ENCODE measurements around the gene SLC31A1. TPM values are rescaled to one million over a fixed set of nuclear protein-coding genes. Genes with fewer than 3 reads are reported as not detected.

Gene SLC31A1
- total RNA-seq, 1 experiment from 2014 or later: 34.4 TPM

DNA sequence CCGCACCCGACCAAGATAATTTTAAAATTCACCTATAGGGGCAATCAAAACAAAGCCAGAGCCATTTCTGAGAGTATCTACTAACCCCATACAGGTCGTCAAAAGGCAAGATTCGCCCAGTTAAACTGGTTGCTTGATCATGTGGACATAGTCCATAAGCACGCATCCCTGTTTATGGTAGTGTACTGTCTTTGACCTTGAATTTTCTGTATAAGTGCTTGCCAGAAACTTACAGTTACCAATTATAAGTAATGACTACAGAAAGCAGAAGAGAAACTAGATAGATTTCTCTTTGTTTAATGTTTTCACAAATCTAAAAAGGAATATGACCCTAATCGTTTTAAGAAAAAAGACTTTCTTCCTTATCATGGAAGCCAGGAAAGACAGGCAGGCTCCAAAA is 25.6 kb downstream of the SLC31A1 start:
- no CpG with 5 or more reads among the region's 6 CpGs for WGBS (ENCODE audit: extremely low coverage, insufficient read length, low lambda C conversion rate)
- Histone ChIP-seq H2BK12ac (ENCODE audit: insufficient read length, low read depth, low read length) (no peak overlapping the region), H3K23me2 (ENCODE audit: insufficient read length, low read depth, low read length, poor library complexity, severe bottlenecking) (no peaks in the 10 kb centered on the region), H3K14ac (ENCODE audit: insufficient read depth, low read length) (no peak overlapping the region), H3K18ac (ENCODE audit: insufficient read length, low read depth, low read length) (no peak overlapping the region), H3K23ac (ENCODE audit: insufficient read length, low read depth, low read length) (no peak overlapping the region), H4K8ac (replicated peaks; ENCODE audit: insufficient read length, low read depth, low read length) (no peak overlapping the region), H3K4me1 (ENCODE audit: insufficient read depth, low read length) (no peaks in the 10 kb centered on the region), H4K5ac (ENCODE audit: insufficient read length, low read depth, low read length) (no peak overlapping the region), H2BK5ac (ENCODE audit: insufficient read length, low read length) (no peak overlapping the region), H2BK120ac (ENCODE audit: low read depth, low read length, poor library complexity, severe bottlenecking) (no peak overlapping the region), H3K9ac (ENCODE audit: extremely low read depth, insufficient read length, low read length) (no peak overlapping the region), H2BK15ac (ENCODE audit: low read depth, low read length) (no peak overlapping the region), H3K9me3 (ENCODE audit: control insufficient read depth, low read depth, low read length) (no peaks in the 10 kb centered on the region), H3K27ac (ENCODE audit: insufficient read length, low read depth, low read length) (no peak overlapping the region), H3K79me2 (ENCODE audit: insufficient read depth, low read length) (no peaks in the 10 kb centered on the region), H3K56ac (ENCODE audit: insufficient read length, low read depth, low read length) (no peak overlapping the region), H3K4me2 (ENCODE audit: insufficient read depth, insufficient read length, low read length) (no peak overlapping the region), H4K91ac (ENCODE audit: insufficient read length, low read depth, low read length) (no peak overlapping the region), H2AK5ac (ENCODE audit: insufficient read length, low read length) (no peak overlapping the region), H3K79me1 (ENCODE audit: insufficient read depth, low read depth, low read length, poor library complexity, severe bottlenecking) (no peaks in the 10 kb centered on the region), H3T11ph (ENCODE audit: low read length) (no peak overlapping the region), H3K4ac (ENCODE audit: low read depth, low read length) (no peak overlapping the region), H2BK20ac (ENCODE audit: low read depth, low read length, poor library complexity, severe bottlenecking) (no peak overlapping the region), H2AFZ (ENCODE audit: low read length) (no peak overlapping the region), H4K20me1 (ENCODE audit: control insufficient read depth, insufficient read depth, insufficient read length) (no peaks in the 10 kb centered on the region), H3K27me3 (ENCODE audit: insufficient read depth, low read length) (no peaks in the 10 kb centered on the region)
- peaks cover 3 to 5% of the 10 kb centered on the region in 2 experiments; a peak in 3 of 5 replicates for H3K9me3 Mint-ChIP-seq
- no peak for DNase-seq
- H3K36me3 Mint-ChIP-seq (ENCODE audit: insufficient read depth in 1 of 3, low read depth in 3 of 3): peaks cover 7 to 13% (median 7%) of the 10 kb centered on the region in 3 experiments; a peak in 6 of 7 replicates
- H3K27me3 Mint-ChIP-seq (ENCODE audit: low read depth): no peaks in the 10 kb centered on the region
- no peak overlapping the region for H3K4me3 Mint-ChIP-seq
- peak overlapping the region in 1 of 3 experiments; percentile 57; a peak in 1 of 7 replicates for H3K27ac Mint-ChIP-seq
- H3K4me1 Mint-ChIP-seq: peaks cover 7 to 18% of the 10 kb centered on the region in 2 experiments; a peak in 3 of 4 replicates
- TF ChIP-seq, protein P1, sequence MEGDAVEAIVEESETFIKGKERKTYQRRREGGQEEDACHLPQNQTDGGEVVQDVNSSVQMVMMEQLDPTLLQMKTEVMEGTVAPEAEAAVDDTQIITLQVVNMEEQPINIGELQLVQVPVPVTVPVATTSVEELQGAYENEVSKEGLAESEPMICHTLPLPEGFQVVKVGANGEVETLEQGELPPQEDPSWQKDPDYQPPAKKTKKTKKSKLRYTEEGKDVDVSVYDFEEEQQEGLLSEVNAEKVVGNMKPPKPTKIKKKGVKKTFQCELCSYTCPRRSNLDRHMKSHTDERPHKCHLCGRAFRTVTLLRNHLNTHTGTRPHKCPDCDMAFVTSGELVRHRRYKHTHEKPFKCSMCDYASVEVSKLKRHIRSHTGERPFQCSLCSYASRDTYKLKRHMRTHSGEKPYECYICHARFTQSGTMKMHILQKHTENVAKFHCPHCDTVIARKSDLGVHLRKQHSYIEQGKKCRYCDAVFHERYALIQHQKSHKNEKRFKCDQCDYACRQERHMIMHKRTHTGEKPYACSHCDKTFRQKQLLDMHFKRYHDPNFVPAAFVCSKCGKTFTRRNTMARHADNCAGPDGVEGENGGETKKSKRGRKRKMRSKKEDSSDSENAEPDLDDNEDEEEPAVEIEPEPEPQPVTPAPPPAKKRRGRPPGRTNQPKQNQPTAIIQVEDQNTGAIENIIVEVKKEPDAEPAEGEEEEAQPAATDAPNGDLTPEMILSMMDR (conservative IDR thresholded peaks at IDR 0.05): no peak

Data from H9 (cell line).